GM12864 (cell line): ENCODE data around the gene ZCCHC9.

Source experiments
- DNase-seq: peaks from one replicate; pipeline ENCODE4 v3.0.0-alpha.2; 2011; ENCODE audit warnings: low read depth
- H3K4me3 ChIP-seq: 2 replicates; pipeline ENCODE4 v1.5.1; 2011; ENCODE audit warnings: mild to moderate bottlenecking, low read depth, low read length, control low read depth
- TF ChIP-seq, protein P1 (sequence below): IDR thresholded peaks from 2 replicates; pipeline ENCODE4 v1.5.1; 2011; ENCODE audit warnings: low read depth, mild to moderate bottlenecking, moderate library complexity, low read length, control low read depth, inconsistent platforms; ENCODE audit errors: missing control alignments

The ZCCHC9 gene

DNA sequence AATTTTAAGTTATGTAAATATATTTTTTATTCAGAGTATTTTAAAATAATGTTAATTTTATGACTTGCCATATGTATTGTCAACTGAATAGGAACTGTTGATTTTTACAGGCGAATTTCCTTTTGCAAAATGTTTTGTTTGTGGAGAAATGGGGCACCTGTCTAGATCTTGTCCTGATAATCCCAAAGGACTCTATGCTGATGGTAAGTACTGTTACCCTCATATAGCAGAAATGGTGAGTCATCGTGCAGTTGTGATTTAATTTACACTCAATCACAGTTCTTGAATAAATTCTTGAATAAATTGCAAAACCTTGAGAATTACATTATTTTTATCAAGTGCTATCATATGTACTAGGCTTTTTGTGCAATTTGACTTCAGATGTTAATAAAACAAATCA, 7.4 kb downstream of the ZCCHC9 start:
- TF ChIP-seq, protein P1, sequence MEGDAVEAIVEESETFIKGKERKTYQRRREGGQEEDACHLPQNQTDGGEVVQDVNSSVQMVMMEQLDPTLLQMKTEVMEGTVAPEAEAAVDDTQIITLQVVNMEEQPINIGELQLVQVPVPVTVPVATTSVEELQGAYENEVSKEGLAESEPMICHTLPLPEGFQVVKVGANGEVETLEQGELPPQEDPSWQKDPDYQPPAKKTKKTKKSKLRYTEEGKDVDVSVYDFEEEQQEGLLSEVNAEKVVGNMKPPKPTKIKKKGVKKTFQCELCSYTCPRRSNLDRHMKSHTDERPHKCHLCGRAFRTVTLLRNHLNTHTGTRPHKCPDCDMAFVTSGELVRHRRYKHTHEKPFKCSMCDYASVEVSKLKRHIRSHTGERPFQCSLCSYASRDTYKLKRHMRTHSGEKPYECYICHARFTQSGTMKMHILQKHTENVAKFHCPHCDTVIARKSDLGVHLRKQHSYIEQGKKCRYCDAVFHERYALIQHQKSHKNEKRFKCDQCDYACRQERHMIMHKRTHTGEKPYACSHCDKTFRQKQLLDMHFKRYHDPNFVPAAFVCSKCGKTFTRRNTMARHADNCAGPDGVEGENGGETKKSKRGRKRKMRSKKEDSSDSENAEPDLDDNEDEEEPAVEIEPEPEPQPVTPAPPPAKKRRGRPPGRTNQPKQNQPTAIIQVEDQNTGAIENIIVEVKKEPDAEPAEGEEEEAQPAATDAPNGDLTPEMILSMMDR: no peak
- H3K4me3 ChIP-seq: no peak overlapping the region
- DNase-seq: no peak

DNA sequence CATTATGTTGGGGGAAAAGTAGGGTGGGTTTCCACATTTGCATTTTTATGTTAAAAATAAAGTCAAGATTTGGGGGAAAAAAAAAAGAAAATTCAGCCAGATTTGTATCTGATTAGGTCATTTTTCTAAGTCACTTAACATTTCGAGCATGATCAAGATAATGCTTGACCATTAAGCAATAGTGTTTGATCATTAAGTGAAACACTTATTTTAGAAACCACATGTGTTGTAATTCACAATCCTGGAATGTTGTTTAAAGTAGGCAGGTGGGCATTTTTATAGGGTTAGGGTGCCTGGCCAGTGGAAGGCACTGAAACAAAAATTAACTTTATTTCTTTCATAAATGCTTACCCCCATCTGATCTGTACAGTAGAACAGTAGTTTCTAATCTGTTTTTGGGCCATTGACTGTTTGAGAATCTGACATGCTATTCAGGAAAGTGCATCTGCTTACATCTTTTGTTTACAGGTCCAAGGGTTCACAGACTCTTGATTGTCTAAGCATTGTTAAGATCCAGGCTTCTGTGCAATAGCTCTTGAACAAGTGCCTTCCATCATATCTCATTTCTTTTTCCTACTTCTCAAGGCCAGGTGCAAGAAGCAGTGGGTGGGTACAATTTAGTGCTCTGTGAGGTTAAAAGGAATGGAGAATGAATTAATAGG, 9.1 kb downstream of the ZCCHC9 start:
- TF ChIP-seq, protein P1: no peak
- DNase-seq: no peak
- H3K4me3 ChIP-seq: no peak overlapping the region

DNA sequence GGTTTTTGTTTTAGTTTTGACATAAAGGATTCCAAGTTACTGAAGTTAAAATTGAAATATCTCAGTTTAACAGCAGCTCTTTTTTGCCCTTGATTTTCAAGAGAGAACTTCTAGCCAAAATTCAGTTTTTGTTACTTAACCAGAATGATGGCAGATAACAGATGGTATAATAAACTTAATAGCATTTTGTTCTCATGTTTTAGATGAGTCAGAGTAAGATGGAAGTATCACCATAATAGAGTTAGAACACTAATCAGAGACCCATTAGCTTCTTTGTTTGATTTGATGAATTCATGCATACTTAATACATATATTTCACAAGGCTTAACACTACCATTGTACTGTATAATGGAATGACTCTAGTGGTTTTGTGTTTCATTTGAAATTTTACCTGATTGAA, 11.9 kb downstream of the ZCCHC9 start:
- DNase-seq: no peak
- TF ChIP-seq, protein P1: no peak

DNA sequence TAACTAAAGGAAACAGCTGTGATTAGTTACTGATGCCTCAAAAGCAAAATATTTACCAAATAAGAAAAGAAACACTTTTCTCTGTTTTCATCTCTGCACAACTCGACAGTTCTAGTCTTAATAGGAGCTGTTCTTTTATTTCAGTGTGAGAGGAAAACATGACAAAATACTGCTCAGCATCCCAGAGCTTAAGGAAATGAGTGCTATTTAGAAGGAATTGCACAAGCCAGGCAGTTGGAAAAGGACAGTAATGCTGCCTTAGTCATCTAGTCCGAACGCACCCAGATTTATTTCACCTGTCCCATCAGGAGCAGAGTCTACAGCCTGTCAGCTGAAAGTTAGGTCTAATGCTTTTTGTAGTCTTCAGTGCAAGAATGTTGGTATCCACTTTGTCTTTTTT, 12.3 kb downstream of the ZCCHC9 start:
- no peak for DNase-seq
- TF ChIP-seq, protein P1: no peak
- H3K4me3 ChIP-seq: no peak overlapping the region

More for the DNA sequence above, 11.9 kb downstream of the ZCCHC9 start:
- no peak overlapping the region for H3K4me3 ChIP-seq

DNA sequence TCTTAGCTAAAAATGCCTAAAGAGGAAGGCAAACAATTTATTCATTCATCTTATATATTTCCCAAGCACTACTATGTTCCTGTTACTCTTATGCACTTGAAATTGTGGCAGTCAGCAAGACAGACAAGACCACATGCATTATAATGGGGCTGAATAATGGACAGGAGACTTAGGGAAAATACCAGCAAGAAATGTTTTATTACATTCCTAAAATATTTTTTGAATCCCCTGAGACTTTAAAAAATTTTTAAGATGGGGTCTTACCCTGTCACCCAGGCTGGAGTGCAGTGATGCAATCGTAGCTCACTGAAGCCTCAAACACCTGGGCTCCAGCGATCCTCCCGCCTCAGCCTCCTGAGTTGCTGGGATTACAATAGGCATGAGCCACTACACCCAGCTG, 13.2 kb downstream of the ZCCHC9 start:
- TF ChIP-seq, protein P1: no peak
- no peak for DNase-seq
- H3K4me3 ChIP-seq: no peak overlapping the region

DNA sequence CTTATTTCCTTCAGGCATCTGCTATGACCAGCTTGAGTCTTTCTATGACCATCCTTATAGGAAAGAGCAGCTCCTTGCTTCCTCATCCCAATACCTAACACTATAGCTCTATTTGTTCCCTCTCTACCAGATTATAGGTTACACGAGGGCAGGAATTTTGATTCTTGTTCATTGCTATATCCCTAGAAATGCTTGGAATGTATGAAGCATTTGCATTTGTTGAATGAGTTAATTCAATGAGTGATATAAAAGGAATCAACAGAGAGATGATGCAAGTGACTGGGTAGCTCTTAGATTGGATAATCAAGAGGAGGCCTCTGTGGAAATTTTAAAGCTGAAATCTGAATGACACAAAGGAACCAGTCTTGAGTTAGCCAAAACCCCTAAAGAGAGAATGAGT, 13.9 kb downstream of the ZCCHC9 start:
- DNase-seq: no peak
- H3K4me3 ChIP-seq: no peak overlapping the region
- TF ChIP-seq, protein P1: no peak

DNA sequence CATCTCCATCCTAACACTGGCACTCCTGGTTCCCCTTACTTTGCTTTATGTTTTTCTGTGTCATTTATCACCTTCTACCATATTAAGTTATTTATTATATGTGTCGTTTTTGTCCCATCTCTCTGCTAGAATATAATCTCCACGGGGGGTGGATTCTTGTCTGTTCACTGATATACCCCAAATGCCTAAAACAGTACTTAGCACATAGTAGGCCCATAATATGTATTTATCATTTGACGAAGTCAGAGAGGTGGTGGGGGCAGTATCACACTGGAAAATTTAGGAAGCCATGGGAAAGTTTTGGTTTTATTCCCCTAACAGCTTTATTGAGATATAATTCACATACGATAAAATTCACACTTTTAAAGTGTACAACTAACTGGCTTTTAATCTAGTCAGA, 14.4 kb downstream of the ZCCHC9 start:
- no peak overlapping the region for H3K4me3 ChIP-seq
- no peak for DNase-seq
- TF ChIP-seq, protein P1: no peak
